Activated CD4-positive, CD25-positive, alpha-beta regulatory T cell treated with anti-CD3 and anti-CD28 coated beads, Interleukin-2, amount 50 U/mL, for 24 hours (primary cell): Measurements from ENCODE around the gene HIKESHI.

ENCODE experiments used
- ATAC-seq, 2 donors: fragments of 150-1000 bp; cut with Tn5 transposase; one replicate each; pipeline ENCODE4 v1.10.0; 2021; ENCODE audit warnings: mild to moderate bottlenecking in 1 of 2, moderate library complexity in 1 of 2

HIKESHI gene

DNA sequence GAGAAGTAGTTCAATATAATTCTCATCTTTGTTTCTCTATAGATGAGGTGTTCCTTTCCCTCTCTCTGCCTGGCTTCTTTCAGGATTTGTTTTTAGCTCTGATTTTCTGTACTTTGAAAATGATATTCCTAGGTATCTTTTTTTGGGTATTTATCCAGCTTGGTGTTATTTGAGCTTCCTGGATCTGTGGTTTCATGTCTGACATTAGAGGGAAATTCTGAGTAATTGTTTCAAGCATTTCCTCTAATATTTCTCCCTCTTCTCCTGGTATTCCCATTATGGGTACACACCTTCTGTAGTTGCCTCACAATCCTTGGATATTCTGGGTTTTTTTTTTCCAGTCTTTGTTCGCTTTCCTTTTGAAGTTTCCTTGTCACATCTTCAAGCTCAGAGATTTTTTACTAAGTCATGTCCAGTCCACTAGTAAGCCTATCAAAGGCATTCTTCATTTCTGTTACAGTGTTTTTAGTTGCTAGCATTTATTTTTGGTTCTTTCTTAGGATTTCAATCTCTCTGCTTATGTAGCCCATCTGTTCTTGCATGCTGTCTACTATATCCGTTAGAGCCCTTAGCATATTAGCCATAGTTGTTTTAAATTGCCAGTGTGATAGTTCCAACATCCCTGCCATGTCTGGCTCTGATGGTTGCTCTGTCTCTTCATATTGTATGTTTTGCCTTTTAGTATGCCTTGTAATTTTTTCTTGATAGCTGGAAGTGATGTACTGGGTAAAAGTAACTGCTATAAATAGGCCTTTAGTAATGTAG lies 78.4 kb downstream of the HIKESHI start:
- no peak for ATAC-seq

DNA sequence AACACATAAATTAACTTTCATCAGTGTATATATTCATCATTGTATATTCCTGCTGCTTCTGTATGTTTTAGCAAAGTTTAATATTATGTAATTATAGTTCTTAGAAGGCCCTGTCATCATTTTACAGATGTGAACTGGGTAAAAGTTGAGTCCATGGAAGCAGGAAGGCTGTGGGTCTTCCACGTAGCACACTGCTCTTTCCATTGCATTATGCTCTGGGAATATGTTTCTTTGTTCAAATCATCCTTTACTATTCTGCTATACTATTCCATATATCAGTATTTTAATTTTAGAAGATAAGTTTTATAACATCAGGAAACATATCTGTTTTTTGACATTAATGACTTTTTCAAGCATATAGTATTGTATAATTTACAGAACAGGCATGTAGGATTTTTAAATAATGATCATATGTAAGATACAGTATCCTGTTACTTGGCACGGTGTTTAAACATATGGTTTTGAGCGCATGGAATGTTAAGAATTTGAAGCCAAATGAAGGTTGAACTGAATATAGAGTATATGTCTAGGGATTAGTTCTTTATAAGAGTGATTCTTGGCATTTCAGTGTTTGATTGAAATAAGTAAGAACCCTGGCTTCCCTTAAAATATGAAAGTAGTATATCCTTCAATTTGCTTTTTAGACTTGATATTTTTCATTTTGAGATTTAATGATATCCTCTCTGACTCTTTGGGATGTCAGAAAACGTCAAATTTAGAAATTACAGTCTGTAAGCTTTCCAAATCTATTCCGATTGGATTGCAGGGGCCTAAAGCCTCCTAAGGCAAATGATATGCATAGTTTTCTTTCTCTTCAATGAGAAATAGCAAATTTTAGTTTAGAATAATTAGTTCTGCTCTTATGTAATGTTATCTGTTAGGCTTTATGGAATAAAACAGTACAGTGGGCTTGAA lies 81.3 kb downstream of the HIKESHI start:
- no peak for ATAC-seq

DNA sequence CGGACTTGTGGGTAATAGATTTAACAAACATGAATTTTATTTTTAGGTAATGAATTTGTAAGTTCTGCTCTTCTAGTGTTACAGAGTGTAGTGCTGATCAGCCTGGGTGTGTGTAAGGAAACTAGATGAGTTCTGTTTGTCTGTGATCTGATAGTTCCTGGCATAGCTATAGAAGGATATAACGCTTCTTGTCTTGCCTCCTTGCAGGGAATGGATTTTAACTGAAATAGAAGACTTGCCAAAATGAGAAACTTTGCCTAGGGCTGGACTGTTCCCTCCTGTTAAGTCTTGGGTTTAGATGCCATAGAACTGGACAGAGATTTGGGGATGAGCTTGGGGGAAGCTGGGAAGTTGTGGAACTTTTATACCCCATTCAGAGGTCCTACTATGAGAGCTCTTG lies 84.2 kb downstream of the HIKESHI start:
- ATAC-seq = no peak

DNA sequence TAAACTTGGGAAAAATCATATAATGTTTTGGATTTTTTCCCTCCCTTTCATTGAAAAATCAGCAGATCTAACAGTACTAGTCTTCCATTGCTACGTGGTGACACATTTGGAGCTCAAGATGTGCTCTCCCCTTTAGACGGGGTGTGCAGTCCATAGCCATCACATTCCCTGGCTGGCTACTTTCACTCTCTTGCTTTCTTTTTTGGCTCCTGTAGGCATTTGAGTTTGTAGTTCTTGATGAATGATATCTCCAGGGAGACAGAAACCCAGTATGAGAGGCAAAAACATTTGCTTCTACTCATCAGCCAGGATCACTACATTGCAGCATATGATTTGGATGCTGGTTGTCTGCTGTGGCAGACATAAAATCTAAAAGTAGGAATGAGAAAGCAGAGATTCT lies 84.7 kb downstream of the HIKESHI start:
- no peak for ATAC-seq

DNA sequence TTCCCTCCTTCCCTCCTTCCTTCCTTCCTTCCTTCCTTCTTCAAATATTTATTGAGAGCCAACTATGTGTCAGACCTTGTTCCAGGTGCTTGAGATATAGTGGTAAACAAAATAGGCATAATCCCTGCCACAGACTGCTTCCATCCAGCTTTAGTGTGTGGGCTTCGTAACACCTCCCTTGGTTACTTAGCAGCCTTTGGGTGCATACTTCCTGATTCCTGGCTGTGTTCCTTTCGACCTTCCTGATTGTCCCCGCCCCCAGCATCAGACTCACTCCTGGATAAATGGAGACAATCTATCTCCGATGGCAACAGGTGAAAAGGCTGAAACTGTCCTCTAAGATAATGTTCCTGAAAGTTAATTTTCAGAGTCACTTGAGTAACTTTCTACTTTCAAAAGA lies 86.2 kb downstream of the HIKESHI start:
- ATAC-seq = no peak

DNA sequence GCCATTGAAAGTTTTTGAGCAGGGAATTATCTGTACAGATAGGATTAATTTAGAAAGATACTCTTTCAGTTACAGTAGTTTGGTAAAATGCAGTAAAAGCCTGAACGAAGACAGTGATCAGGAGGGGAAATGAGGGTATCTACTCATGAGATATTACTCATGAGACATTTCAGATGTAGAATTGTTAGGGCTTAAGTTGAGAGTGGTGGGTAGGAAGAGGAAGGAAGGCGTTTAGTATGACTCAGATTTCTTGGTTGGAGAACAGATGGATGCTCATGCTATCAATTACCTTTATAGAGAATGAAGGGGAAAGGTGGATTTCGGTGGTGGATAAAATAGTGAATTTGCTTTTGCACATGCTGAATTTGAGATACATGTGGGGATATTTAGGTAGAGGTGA lies 88.4 kb downstream of the HIKESHI start:
- ATAC-seq = no peak

DNA sequence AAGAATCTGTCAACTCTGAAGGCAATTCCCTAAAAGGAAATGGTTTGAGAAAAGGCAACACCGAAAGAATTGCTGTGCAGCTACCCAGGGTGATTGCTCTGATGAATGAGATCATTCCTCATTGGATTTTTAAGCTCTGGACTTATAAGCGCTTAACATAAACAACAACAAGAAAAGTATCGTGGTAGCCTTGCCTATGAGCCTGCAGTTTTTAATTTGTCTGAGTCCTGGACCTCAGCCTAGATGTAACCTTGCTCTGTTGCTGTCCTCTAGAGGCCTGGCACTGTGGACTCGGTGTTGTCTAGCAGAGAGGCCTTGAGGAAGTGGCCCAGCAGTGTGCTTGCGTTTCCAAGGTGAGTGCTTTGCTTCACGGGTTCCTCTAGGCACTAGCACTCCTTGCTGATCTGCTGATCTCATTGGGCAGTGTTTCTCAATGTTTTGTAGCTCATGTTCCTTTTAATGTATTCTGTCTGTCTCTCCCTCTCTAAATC lies 93.1 kb downstream of the HIKESHI start:
- ATAC-seq = no peak
